GM12872 (cell line): Measurements from ENCODE around the gene GPRASP1.
A peak's percentile ranks its signal among the peaks of the same experiment; 100 is the strongest.

Source experiments
- TF ChIP-seq, protein P1 (sequence below): IDR thresholded peaks from 3 replicates; pipeline ENCODE4 v1.5.1; 2011; ENCODE audit warnings: low read depth, mild to moderate bottlenecking, low read length, moderate library complexity; ENCODE audit not compliant: insufficient read depth

Gene GPRASP1

DNA sequence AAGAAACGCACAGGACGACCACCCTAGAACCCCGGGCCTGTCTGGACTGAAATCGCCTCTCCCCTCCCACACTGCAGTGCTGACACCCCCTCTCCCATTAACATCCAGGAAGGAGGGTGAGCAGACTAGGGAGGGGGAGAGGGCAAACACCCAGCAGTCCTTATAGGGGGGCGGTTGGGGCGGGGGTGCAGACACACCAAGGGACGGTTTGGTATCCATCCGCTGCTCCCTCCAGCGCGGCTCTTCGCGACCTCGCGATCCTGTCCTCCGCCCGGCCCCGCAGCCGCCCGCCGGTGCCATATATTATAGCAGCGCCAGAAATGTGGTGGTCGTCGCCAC, 411 bp upstream of the GPRASP1 start:
- TF ChIP-seq, protein P1, sequence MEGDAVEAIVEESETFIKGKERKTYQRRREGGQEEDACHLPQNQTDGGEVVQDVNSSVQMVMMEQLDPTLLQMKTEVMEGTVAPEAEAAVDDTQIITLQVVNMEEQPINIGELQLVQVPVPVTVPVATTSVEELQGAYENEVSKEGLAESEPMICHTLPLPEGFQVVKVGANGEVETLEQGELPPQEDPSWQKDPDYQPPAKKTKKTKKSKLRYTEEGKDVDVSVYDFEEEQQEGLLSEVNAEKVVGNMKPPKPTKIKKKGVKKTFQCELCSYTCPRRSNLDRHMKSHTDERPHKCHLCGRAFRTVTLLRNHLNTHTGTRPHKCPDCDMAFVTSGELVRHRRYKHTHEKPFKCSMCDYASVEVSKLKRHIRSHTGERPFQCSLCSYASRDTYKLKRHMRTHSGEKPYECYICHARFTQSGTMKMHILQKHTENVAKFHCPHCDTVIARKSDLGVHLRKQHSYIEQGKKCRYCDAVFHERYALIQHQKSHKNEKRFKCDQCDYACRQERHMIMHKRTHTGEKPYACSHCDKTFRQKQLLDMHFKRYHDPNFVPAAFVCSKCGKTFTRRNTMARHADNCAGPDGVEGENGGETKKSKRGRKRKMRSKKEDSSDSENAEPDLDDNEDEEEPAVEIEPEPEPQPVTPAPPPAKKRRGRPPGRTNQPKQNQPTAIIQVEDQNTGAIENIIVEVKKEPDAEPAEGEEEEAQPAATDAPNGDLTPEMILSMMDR = no peak

DNA sequence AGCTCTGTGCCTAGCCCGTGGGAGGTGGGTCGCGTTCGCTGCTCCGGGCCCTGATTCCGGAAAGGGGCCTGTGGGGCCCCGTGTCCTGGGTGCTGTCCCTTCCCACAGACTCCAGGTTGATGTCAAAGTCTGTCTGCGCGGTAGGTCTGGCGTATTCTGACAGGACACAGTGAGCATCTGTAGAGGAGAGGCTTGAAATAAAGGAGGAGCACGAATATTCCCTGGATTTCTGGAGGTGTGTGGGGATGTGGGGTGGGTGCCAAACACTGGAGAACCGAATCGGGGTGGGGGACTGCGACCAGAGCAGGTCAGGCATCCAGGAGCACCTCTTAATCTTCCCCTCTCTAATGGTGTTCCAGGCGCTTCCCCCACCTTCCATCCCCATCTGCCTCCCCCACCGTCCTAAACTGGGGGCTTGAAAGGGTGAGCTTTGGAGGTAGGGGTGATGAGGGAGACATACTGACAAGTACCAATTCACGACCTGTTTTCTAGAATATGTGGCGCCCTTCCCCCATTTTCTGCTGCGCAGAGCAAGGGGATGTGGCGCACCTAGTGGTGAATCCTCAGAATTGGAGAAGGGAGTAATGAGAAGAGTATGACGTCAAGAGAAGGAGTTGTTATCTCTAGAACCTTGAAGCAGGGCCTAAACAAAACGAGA, 877 bp downstream of the GPRASP1 start:
- TF ChIP-seq, protein P1 = no peak

DNA sequence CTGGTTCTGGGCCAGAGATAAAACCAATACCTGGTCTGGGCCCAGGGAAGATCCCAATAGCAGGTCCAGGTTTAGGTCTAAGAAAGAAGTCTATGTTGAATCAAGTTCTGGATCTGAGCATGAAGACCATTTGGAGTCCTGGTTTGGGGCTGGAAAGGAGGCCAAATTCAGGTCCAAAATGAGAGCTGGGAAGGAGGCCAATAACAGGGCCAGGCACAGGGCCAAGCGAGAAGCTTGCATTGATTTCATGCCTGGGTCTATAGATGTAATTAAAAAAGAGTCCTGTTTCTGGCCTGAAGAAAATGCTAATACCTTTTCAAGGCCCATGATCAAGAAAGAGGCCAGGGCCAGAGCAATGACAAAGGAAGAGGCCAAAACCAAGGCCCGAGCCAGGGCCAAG, 3.4 kb downstream of the GPRASP1 start:
- TF ChIP-seq, protein P1 = no peak

DNA sequence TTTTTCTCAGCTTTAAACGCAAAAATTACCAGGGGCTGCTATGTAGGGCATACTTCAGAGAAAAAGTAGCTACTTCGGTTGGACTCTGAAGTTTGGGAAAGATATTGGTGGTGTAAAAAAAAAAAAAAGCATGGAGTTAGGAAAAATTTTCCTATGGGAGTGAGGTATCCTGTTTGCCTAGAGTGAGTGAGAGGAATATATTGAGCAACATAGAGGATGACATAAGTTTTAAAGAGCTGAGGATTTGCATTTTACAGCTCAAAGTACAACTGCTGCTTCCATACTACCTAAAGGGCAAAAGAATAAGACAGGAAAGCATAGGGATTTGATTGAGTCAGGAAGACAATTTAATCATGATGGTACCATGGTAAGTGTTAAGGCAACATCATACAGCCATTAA, 7.3 kb downstream of the GPRASP1 start:
- TF ChIP-seq, protein P1 = no peak

DNA sequence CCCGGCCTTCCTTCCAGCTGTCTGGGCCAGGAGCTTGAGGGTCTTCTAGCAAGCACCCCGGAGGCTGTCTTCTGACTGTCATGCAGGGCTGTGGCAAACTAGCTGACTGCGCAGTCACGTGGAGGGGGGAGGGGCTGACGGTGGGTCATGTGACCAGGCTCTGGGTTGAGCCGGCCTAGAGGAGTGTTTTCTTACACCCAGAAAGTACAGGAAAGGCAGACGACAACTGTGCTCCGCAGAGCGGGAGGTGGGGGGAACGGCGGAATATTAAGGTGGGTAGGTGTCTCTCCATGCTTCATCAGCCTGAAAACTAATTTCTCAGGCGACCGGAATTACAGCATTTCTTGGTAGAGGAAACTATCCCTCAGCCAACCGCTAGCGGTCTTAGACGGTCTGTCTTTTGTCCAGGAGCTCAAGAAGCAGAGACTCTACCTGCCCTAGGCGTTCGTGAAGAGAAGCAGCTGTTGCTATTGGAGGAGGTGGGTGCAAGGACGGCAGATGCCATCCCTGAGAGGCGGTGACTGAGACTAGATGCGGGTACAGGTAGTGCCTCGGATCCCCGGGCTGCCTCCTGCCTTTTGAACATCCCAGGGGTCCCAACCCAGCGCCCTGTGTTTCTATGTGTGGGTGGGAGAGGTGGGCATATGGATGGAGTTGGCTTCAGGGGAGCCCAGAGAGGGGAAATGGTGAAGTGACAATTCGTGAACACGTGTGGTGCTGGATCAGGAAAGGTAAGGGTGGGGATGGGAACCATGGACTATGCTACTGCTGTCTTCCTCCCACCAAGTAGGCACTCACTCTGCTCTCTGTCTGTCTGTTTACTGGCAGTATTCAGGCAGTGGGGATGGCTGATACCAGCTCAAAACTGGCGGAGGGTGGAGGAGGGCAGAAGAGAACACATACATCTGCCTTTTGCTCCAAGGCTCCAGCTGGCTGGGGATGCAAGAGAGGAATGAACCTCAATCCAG, 8.8 kb downstream of the GPRASP1 start:
- TF ChIP-seq, protein P1 = peak; percentile 28; the same call in 1 of the 3 replicates

DNA sequence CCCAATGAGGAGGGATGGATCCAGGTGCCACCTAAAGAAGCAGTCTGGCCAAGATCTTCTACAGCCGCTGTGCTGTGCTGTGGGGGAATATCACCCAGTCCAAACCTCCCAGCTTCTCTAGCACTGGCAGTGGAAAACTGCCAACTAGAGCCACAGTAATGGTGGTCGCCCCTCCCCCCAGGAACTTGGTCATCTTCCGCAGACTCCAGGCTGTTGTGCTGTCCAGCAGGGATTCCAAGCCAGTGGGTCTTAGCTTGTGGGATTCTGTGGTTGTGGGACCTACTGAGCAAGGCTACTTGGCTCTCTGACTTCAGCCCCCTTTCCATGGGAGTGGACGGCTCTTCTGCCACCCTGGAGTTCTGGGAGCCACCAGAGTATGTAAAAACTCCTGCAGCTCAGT, 18.2 kb downstream of the GPRASP1 start:
- TF ChIP-seq, protein P1 = no peak

DNA sequence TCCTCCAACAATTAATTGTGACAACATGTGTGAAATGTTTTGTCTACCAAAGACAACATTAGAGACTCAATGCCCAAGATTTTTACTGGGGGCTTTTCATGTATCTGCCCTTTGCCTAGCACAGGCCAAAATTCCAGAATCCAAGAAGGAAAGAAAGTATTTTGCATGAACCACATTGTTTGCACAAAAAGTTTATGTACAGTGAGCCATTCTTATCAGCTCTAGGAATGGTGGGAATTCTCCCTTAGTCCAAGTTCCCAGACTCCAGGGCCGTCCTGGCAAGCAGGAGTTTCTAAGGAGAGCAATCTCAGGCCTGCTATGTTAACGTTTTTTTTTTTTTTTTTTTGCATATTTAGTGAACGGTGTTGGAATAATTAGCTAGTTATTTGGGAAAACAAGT, 21.6 kb downstream of the GPRASP1 start:
- TF ChIP-seq, protein P1 = no peak
